Measurements from ENCODE around the gene C5AR2. TPM values are rescaled to one million over a fixed set of nuclear protein-coding genes. Genes with fewer than 3 reads are reported as not detected.

C5AR2 gene
- total and polyA plus RNA-seq, 4 donors: 0.61 to 2.8 (median 1.8) TPM

GRCh38 chr19:47370045-47370611 lies 38.2 kb downstream of the C5AR2 start (continued):
- TF ChIP-seq TAF1 (conservative IDR thresholded peaks at IDR 0.05): no peak
- TF ChIP-seq MAX (IDR thresholded peaks at IDR 0.05): no peak
- TF ChIP-seq NR2F2 (IDR thresholded peaks at IDR 0.05): no peak

GRCh38 chr19:47371261-47371660 lies 39.3 kb downstream of the C5AR2 start:
- no peak for DNase-seq (ENCODE audit: low spot score)
- no peaks in the 10 kb centered on the region for H3K9me3 ChIP-seq (ENCODE audit: control insufficient read depth in 4 of 4, low read length in 3 of 4)
- no peak overlapping the region for H3K9ac ChIP-seq (ENCODE audit: low read depth in 1 of 2, low read length in 2 of 2)
- peaks cover 2 to 4% (median 2%) of the 10 kb centered on the region in 4 donors for H3K4me1 ChIP-seq (ENCODE audit: control insufficient read depth in 4 of 4, insufficient read depth in 4 of 4, low read length in 3 of 4)
- H3K27ac ChIP-seq (ENCODE audit: low read depth in 1 of 2, low read length in 2 of 2): no peak overlapping the region
- H3K27me3 ChIP-seq (ENCODE audit: control insufficient read depth in 4 of 4, insufficient read depth in 4 of 4, low read length in 3 of 4): no peaks in the 10 kb centered on the region
- TF ChIP-seq GABPA (IDR thresholded peaks at IDR 0.05 in 1 of 2, conservative IDR thresholded peaks at IDR 0.05 in 1 of 2) (no peak), FOXA1 (IDR thresholded peaks at IDR 0.05) (no peak), RXRA (IDR thresholded peaks at IDR 0.05) (no peak), JUND (IDR thresholded peaks at IDR 0.05) (no peak), YY1 (IDR thresholded peaks at IDR 0.05) (no peak), NR2F2 (IDR thresholded peaks at IDR 0.05) (no peak), RAD21 (IDR thresholded peaks at IDR 0.05) (no peak), SP1 (IDR thresholded peaks at IDR 0.05) (no peak), HNF4A (conservative IDR thresholded peaks at IDR 0.05) (no peak), ATF3 (IDR thresholded peaks at IDR 0.05) (no peak), REST (IDR thresholded peaks at IDR 0.05) (no peak), TAF1 (conservative IDR thresholded peaks at IDR 0.05) (no peak), EGR1 (IDR thresholded peaks at IDR 0.05; ENCODE audit: low read depth in 2 of 2) (no peak)
- 95% methylated on average over 9 of the region's 9 CpGs for WGBS
- H3K4me3 ChIP-seq (ENCODE audit: low read depth in 1 of 3, low read length in 3 of 3): no peak overlapping the region
- peaks cover 5 to 50% (median 28%) of the 10 kb centered on the region in 4 donors for H3K36me3 ChIP-seq (ENCODE audit: control insufficient read depth in 4 of 4, insufficient read depth in 3 of 4, low read depth in 1 of 4, low read length in 3 of 4)

GRCh38 chr19:47372603-47373002 lies 40.6 kb downstream of the C5AR2 start:
- H3K9ac ChIP-seq (ENCODE audit: low read depth in 1 of 2, low read length in 2 of 2): no peak overlapping the region
- DNase-seq (ENCODE audit: low spot score): no peak
- H3K27ac ChIP-seq (ENCODE audit: low read depth in 1 of 2, low read length in 2 of 2): no peak overlapping the region
- H3K9me3 ChIP-seq (ENCODE audit: control insufficient read depth in 4 of 4, low read length in 3 of 4): no peaks in the 10 kb centered on the region
- 96% methylated on average over 22 of the region's 22 CpGs for WGBS
- no peak overlapping the region for H3K4me3 ChIP-seq (ENCODE audit: low read depth in 1 of 3, low read length in 3 of 3)
- peaks cover 7 to 16% (median 12%) of the 10 kb centered on the region in 4 donors for H3K4me1 ChIP-seq (ENCODE audit: control insufficient read depth in 4 of 4, insufficient read depth in 4 of 4, low read length in 3 of 4)
- H3K36me3 ChIP-seq (ENCODE audit: control insufficient read depth in 4 of 4, insufficient read depth in 3 of 4, low read depth in 1 of 4, low read length in 3 of 4): peaks cover 5 to 47% (median 28%) of the 10 kb centered on the region in 4 donors
- no peaks in the 10 kb centered on the region for H3K27me3 ChIP-seq (ENCODE audit: control insufficient read depth in 4 of 4, insufficient read depth in 4 of 4, low read length in 3 of 4)
- TF ChIP-seq REST (IDR thresholded peaks at IDR 0.05) (no peak), NR2F2 (IDR thresholded peaks at IDR 0.05) (no peak), ZBTB33 (IDR thresholded peaks at IDR 0.05) (no peak), ATF3 (IDR thresholded peaks at IDR 0.05) (no peak), HNF4G (IDR thresholded peaks at IDR 0.05) (no peak), SP1 (IDR thresholded peaks at IDR 0.05) (no peak), GABPA (IDR thresholded peaks at IDR 0.05 in 1 of 2, conservative IDR thresholded peaks at IDR 0.05 in 1 of 2) (no peak), MAX (IDR thresholded peaks at IDR 0.05) (no peak), RAD21 (IDR thresholded peaks at IDR 0.05) (no peak), YY1 (IDR thresholded peaks at IDR 0.05) (no peak), RXRA (IDR thresholded peaks at IDR 0.05) (no peak), FOXA1 (IDR thresholded peaks at IDR 0.05) (no peak), FOXA2 (IDR thresholded peaks at IDR 0.05) (no peak)

Measured in liver (tissue), 9 donors.